ENCODE results near the gene FLNB. TPM values are rescaled to one million over a fixed set of nuclear protein-coding genes. Genes with fewer than 3 reads are reported as not detected.

The FLNB gene
- total and polyA plus RNA-seq, 2 donors = 90.5 to 111 TPM

- Histone ChIP-seq H3K4me1 (ENCODE audit: control insufficient read depth in 2 of 2, insufficient read depth in 2 of 2, low read length in 2 of 2) (peaks cover 0 to 3% of the 10 kb centered on the region in 2 donors), H3K36me3 (ENCODE audit: control insufficient read depth in 2 of 2, insufficient read depth in 2 of 2, low read length in 1 of 2) (peaks cover 73 to 86% of the 10 kb centered on the region in 2 donors), H3K4me3 (ENCODE audit: low read length in 2 of 2) (no peak overlapping the region), H3K27me3 (ENCODE audit: control insufficient read depth in 2 of 2, insufficient read depth in 1 of 2, low read length in 1 of 2) (no peaks in the 10 kb centered on the region), H3K27ac (ENCODE audit: low read depth in 1 of 2, low read length in 1 of 2) (peak overlapping the region in 1 of 2 donors; percentile 36), H3K9me3 (ENCODE audit: control insufficient read depth in 2 of 2, insufficient read depth in 1 of 2, low read length in 1 of 2) (no peaks in the 10 kb centered on the region)
- WGBS = 91% methylated on average over 11 of the region's 11 CpGs
- DNase-seq (ENCODE audit: low read depth in 6 of 9, low spot score in 9 of 9) = no peak
Measured at GRCh38 chr3:58161435-58162398, 153.5 kb downstream of the FLNB start.

GRCh38 chr3:58163234-58163633, 155.0 kb downstream of the FLNB start:
- H3K4me3 ChIP-seq (ENCODE audit: low read length in 2 of 2) = no peak overlapping the region
- no peaks in the 10 kb centered on the region for H3K9me3 ChIP-seq (ENCODE audit: control insufficient read depth in 2 of 2, insufficient read depth in 1 of 2, low read length in 1 of 2)
- H3K4me1 ChIP-seq (ENCODE audit: control insufficient read depth in 2 of 2, insufficient read depth in 2 of 2, low read length in 2 of 2) = peaks cover 0 to 3% of the 10 kb centered on the region in 2 donors
- 96% methylated on average over 14 of the region's 14 CpGs for WGBS
- no peaks in the 10 kb centered on the region for H3K27me3 ChIP-seq (ENCODE audit: control insufficient read depth in 2 of 2, insufficient read depth in 1 of 2, low read length in 1 of 2)
- peaks cover 71 to 80% of the 10 kb centered on the region in 2 donors for H3K36me3 ChIP-seq (ENCODE audit: control insufficient read depth in 2 of 2, insufficient read depth in 2 of 2, low read length in 1 of 2)
- H3K27ac ChIP-seq (ENCODE audit: low read depth in 1 of 2, low read length in 1 of 2) = no peak overlapping the region
- no peak for DNase-seq (ENCODE audit: low read depth in 6 of 9, low spot score in 9 of 9)

- DNase-seq (ENCODE audit: low read depth in 6 of 9, low spot score in 9 of 9) = no peak
- WGBS = 92% methylated on average over 12 of the region's 12 CpGs
- H3K36me3 ChIP-seq (ENCODE audit: control insufficient read depth in 2 of 2, insufficient read depth in 2 of 2, low read length in 1 of 2) = peaks cover 69 to 78% of the 10 kb centered on the region in 2 donors
- no peaks in the 10 kb centered on the region for H3K9me3 ChIP-seq (ENCODE audit: control insufficient read depth in 2 of 2, insufficient read depth in 1 of 2, low read length in 1 of 2)
- H3K4me3 ChIP-seq (ENCODE audit: low read length in 2 of 2) = no peak overlapping the region
- no peaks in the 10 kb centered on the region for H3K27me3 ChIP-seq (ENCODE audit: control insufficient read depth in 2 of 2, insufficient read depth in 1 of 2, low read length in 1 of 2)
- peaks cover 0 to 3% of the 10 kb centered on the region in 2 donors for H3K4me1 ChIP-seq (ENCODE audit: control insufficient read depth in 2 of 2, insufficient read depth in 2 of 2, low read length in 2 of 2)
- peak overlapping the region; percentile 9 to 64 for H3K27ac ChIP-seq (ENCODE audit: low read depth in 1 of 2, low read length in 1 of 2)
Measured at GRCh38 chr3:58164199-58164879, 156.1 kb downstream of the FLNB start.

GRCh38 chr3:58164906-58165821, 156.9 kb downstream of the FLNB start:
- DNase-seq (ENCODE audit: low read depth in 6 of 9, low spot score in 9 of 9) = no peak
- 96% methylated on average over 16 of the region's 16 CpGs for WGBS
- H3K36me3 ChIP-seq (ENCODE audit: control insufficient read depth in 2 of 2, insufficient read depth in 2 of 2, low read length in 1 of 2) = peaks cover 71 to 81% of the 10 kb centered on the region in 2 donors
- H3K4me1 ChIP-seq (ENCODE audit: control insufficient read depth in 2 of 2, insufficient read depth in 2 of 2, low read length in 2 of 2) = peaks cover 0 to 3% of the 10 kb centered on the region in 2 donors
- no peak overlapping the region for H3K4me3 ChIP-seq (ENCODE audit: low read length in 2 of 2)
- H3K27ac ChIP-seq (ENCODE audit: low read depth in 1 of 2, low read length in 1 of 2) = peak overlapping the region in 1 of 2 donors; percentile 64
- no peaks in the 10 kb centered on the region for H3K9me3 ChIP-seq (ENCODE audit: control insufficient read depth in 2 of 2, insufficient read depth in 1 of 2, low read length in 1 of 2)
- no peaks in the 10 kb centered on the region for H3K27me3 ChIP-seq (ENCODE audit: control insufficient read depth in 2 of 2, insufficient read depth in 1 of 2, low read length in 1 of 2)

GRCh38 chr3:58167431-58168351, 159.5 kb downstream of the FLNB start:
- H3K27ac ChIP-seq (ENCODE audit: low read depth in 1 of 2, low read length in 1 of 2) = no peak overlapping the region
- no peak overlapping the region for H3K4me3 ChIP-seq (ENCODE audit: low read length in 2 of 2)
- 95% methylated on average over 16 of the region's 16 CpGs for WGBS
- H3K9me3 ChIP-seq (ENCODE audit: control insufficient read depth in 2 of 2, insufficient read depth in 1 of 2, low read length in 1 of 2) = no peaks in the 10 kb centered on the region
- DNase-seq (ENCODE audit: low read depth in 6 of 9, low spot score in 9 of 9) = peak in 4 of 9 donors; percentile 39 to 63 (median 50)
- peaks cover 3 to 5% of the 10 kb centered on the region in 2 donors for H3K4me1 ChIP-seq (ENCODE audit: control insufficient read depth in 2 of 2, insufficient read depth in 2 of 2, low read length in 2 of 2)
- H3K27me3 ChIP-seq (ENCODE audit: control insufficient read depth in 2 of 2, insufficient read depth in 1 of 2, low read length in 1 of 2) = no peaks in the 10 kb centered on the region
- peaks cover 72 to 75% of the 10 kb centered on the region in 2 donors for H3K36me3 ChIP-seq (ENCODE audit: control insufficient read depth in 2 of 2, insufficient read depth in 2 of 2, low read length in 1 of 2)

GRCh38 chr3:58168498-58168897, 160.3 kb downstream of the FLNB start:
- Histone ChIP-seq H3K27ac (ENCODE audit: low read depth in 1 of 2, low read length in 1 of 2) (no peak overlapping the region), H3K36me3 (ENCODE audit: control insufficient read depth in 2 of 2, insufficient read depth in 2 of 2, low read length in 1 of 2) (peaks cover 64 to 67% of the 10 kb centered on the region in 2 donors), H3K27me3 (ENCODE audit: control insufficient read depth in 2 of 2, insufficient read depth in 1 of 2, low read length in 1 of 2) (no peaks in the 10 kb centered on the region), H3K9me3 (ENCODE audit: control insufficient read depth in 2 of 2, insufficient read depth in 1 of 2, low read length in 1 of 2) (no peaks in the 10 kb centered on the region), H3K4me1 (ENCODE audit: control insufficient read depth in 2 of 2, insufficient read depth in 2 of 2, low read length in 2 of 2) (peaks cover 5 to 8% of the 10 kb centered on the region in 2 donors), H3K4me3 (ENCODE audit: low read length in 2 of 2) (no peak overlapping the region)
- no peak for DNase-seq (ENCODE audit: low read depth in 6 of 9, low spot score in 9 of 9)
- WGBS = 93% methylated on average over 7 of the region's 7 CpGs

- Histone ChIP-seq H3K27ac (ENCODE audit: low read depth in 1 of 2, low read length in 1 of 2) (no peak overlapping the region), H3K4me1 (ENCODE audit: control insufficient read depth in 2 of 2, insufficient read depth in 2 of 2, low read length in 2 of 2) (peaks cover 5 to 13% of the 10 kb centered on the region in 2 donors), H3K27me3 (ENCODE audit: control insufficient read depth in 2 of 2, insufficient read depth in 1 of 2, low read length in 1 of 2) (no peaks in the 10 kb centered on the region), H3K9me3 (ENCODE audit: control insufficient read depth in 2 of 2, insufficient read depth in 1 of 2, low read length in 1 of 2) (no peaks in the 10 kb centered on the region), H3K4me3 (ENCODE audit: low read length in 2 of 2) (no peak overlapping the region), H3K36me3 (ENCODE audit: control insufficient read depth in 2 of 2, insufficient read depth in 2 of 2, low read length in 1 of 2) (peaks cover 55 to 59% of the 10 kb centered on the region in 2 donors)
- DNase-seq (ENCODE audit: low read depth in 6 of 9, low spot score in 9 of 9) = no peak
- WGBS = 99% methylated on average over 9 of the region's 9 CpGs
Measured at GRCh38 chr3:58169371-58169770, 161.1 kb downstream of the FLNB start.

GRCh38 chr3:58170376-58170775, 162.2 kb downstream of the FLNB start:
- no peaks in the 10 kb centered on the region for H3K9me3 ChIP-seq (ENCODE audit: control insufficient read depth in 2 of 2, insufficient read depth in 1 of 2, low read length in 1 of 2)
- H3K4me1 ChIP-seq (ENCODE audit: control insufficient read depth in 2 of 2, insufficient read depth in 2 of 2, low read length in 2 of 2) = peaks cover 5 to 19% of the 10 kb centered on the region in 2 donors
- 88% methylated on average over 11 of the region's 11 CpGs for WGBS

More at GRCh38 chr3:58170376-58170775, 162.2 kb downstream of the FLNB start:
- DNase-seq (ENCODE audit: low read depth in 6 of 9, low spot score in 9 of 9) = no peak
- Histone ChIP-seq H3K36me3 (ENCODE audit: control insufficient read depth in 2 of 2, insufficient read depth in 2 of 2, low read length in 1 of 2) (peaks cover 45 to 49% of the 10 kb centered on the region in 2 donors), H3K27ac (ENCODE audit: low read depth in 1 of 2, low read length in 1 of 2) (no peak overlapping the region), H3K4me3 (ENCODE audit: low read length in 2 of 2) (no peak overlapping the region), H3K27me3 (ENCODE audit: control insufficient read depth in 2 of 2, insufficient read depth in 1 of 2, low read length in 1 of 2) (no peaks in the 10 kb centered on the region)
